K562 (cell line): Measurements from ENCODE around the gene TECPR2. TPM values are rescaled to one million over a fixed set of nuclear protein-coding genes. Genes with fewer than 3 reads are reported as not detected.

Experiments used
- ATAC-seq: fragments of 200-7000 bp; cut with Tn5 transposase; 3 replicates; pipeline ENCODE4 v1.9.1; 2020; ENCODE audit warnings: moderate library complexity
- BruUV-seq: library from RNA; stranded (reverse); fragments of 400-500 nt; replicated peaks from 2 replicates; lab custom pipeline; 2021; lab: Mats Ljungman, UMichigan
- CTCF ChIA-PET: fragments of 300-600 bp; formaldehyde crosslinking; extraction: SDS; loops from one replicate; lab custom pipeline; 2021; ENCODE audit warnings: low intra/inter-chr PET ratio; lab: Yijun Ruan, JAX
- POLR2A ChIA-PET: fragments of 300-600, 350-650 bp; sonication (Branson Sonifier 250); formaldehyde crosslinking; extraction: SDS; loops from one replicate; lab custom pipeline; 2021; ENCODE audit warnings: antibody characterized with exemption, inconsistent platforms; lab: Yijun Ruan, JAX
- DNase-seq, 4 experiments: peaks; one replicate each; pipeline versions ENCODE4 v3.0.0 to v3.0.0-alpha.2; 2011 to 2018; ENCODE audit warnings: low spot score in 3 of 4, mixed read lengths in 3 of 4; ENCODE audit errors: extremely low read depth in 1 of 4
- FAIRE-seq: peaks from 2 replicates; lab custom pipeline; 2011; peaks lifted over from hg19 to GRCh38; lab: Jason Lieb, UNC
- H2AFZ ChIP-seq: 2 replicates; pipeline ENCODE4 v1.6.0; 2011; ENCODE audit warnings: low read depth, low read length, control low read depth, inconsistent platforms
- H3K27ac ChIP-seq: fragments of 200-600 bp; 3 replicates; pipeline ENCODE4 v1.8.0; 2011; ENCODE audit warnings: low read depth, mild to moderate bottlenecking, control low read depth, inconsistent platforms, low read length, moderate library complexity, mixed read lengths; ENCODE audit errors: extremely low read depth
- H3K27me3 ChIP-seq, 2 experiments: fragments of 300-600 bp in 1 of 2; 2 replicates in 1 of 2; 3 replicates in 1 of 2; pipeline versions ENCODE4 v1.6.0 to v1.8.0; 2011; ENCODE audit warnings: inconsistent platforms in 2 of 2, low read length in 2 of 2, mild to moderate bottlenecking in 1 of 2, mixed read lengths in 1 of 2, moderate library complexity in 1 of 2; ENCODE audit not compliant: control insufficient read depth in 2 of 2, insufficient read depth in 2 of 2
- H3K36me3 ChIP-seq: fragments of 300-600 bp; 3 replicates; pipeline ENCODE4 v1.8.0; 2011; ENCODE audit warnings: mild to moderate bottlenecking, low read length, inconsistent platforms; ENCODE audit not compliant: control insufficient read depth, insufficient read depth
- H3K4me1 ChIP-seq, 2 experiments: fragments of 200-600 bp in 1 of 2; replicated peaks in 1 of 2; 2 replicates in 1 of 2; 3 replicates in 1 of 2; pipeline versions ENCODE4 v1.5.1 to v1.8.0; 2011; ENCODE audit warnings: inconsistent platforms in 2 of 2, low read length in 2 of 2, mild to moderate bottlenecking in 1 of 2, mixed read lengths in 1 of 2, moderate library complexity in 1 of 2; ENCODE audit not compliant: control insufficient read depth in 2 of 2, insufficient read depth in 2 of 2
- H3K4me2 ChIP-seq: 2 replicates; pipeline ENCODE4 v1.6.1; 2011; ENCODE audit warnings: low read length, control low read depth, inconsistent platforms, mixed read lengths; ENCODE audit not compliant: insufficient read depth
- H3K4me3 ChIP-seq: fragments of 200-600 bp; sonication (generic), shearing (Covaris generic); 2 replicates; pipeline ENCODE4 v1.5.1; 2016; ENCODE audit warnings: control low read depth, inconsistent platforms
- H3K79me2 ChIP-seq: fragments of 200-600 bp; 3 replicates; pipeline ENCODE4 v1.8.0; 2011; ENCODE audit warnings: low read length, inconsistent platforms; ENCODE audit not compliant: control insufficient read depth, insufficient read depth
- H3K9ac ChIP-seq, 2 experiments: 2 replicates each; pipeline versions ENCODE4 v1.6.0 to v1.6.1; 2011; ENCODE audit warnings: low read depth in 2 of 2, low read length in 2 of 2, control low read depth in 1 of 2, inconsistent platforms in 1 of 2, mild to moderate bottlenecking in 1 of 2, mixed read lengths in 1 of 2; ENCODE audit not compliant: insufficient read depth in 1 of 2
- H3K9me1 ChIP-seq: one replicate; pipeline ENCODE4 v1.6.0; 2011; ENCODE audit warnings: inconsistent platforms, mild to moderate bottlenecking, low read length, moderate library complexity; ENCODE audit not compliant: control insufficient read depth, insufficient read depth
- H3K9me3 ChIP-seq: replicated peaks from 2 replicates; pipeline ENCODE4 v1.5.1; 2011; ENCODE audit warnings: low read depth, low read length, inconsistent platforms; ENCODE audit not compliant: control insufficient read depth, insufficient read depth
- H4K20me1 ChIP-seq: replicated peaks from 2 replicates; pipeline ENCODE4 v1.6.1; 2011; ENCODE audit warnings: low read length, inconsistent platforms, mixed read lengths; ENCODE audit not compliant: control insufficient read depth, insufficient read depth
- BMI1 ChIP-seq: fragments of 150-350 bp; IDR thresholded peaks from 2 replicates; pipeline ENCODE4 v1.6.1; 2014; ENCODE audit warnings: low read length
- HMGN3 ChIP-seq: IDR thresholded peaks from 2 replicates; pipeline ENCODE4 v1.6.1; 2011; ENCODE audit warnings: borderline replicate concordance, low read depth, mild to moderate bottlenecking, mixed read lengths, low read length; ENCODE audit not compliant: insufficient read length; ENCODE audit errors: extremely low read depth
- MBD1 ChIP-seq: fragments of 250-450 bp; sonication (Bioruptor Pico); IDR thresholded peaks from 2 replicates; pipeline ENCODE4 v1.8.0; 2022; ENCODE audit warnings: inconsistent platforms
- REST ChIP-seq, 2 experiments: fragments of 450-650 bp; formaldehyde crosslinking in 1 of 2; IDR thresholded peaks; 2 replicates each; pipeline versions ENCODE4 v1.4.0 to v1.6.1; 2014 to 2020; ENCODE audit warnings: mild to moderate bottlenecking in 2 of 2, borderline replicate concordance in 1 of 2, low read depth in 1 of 2
- TCF7 ChIP-seq: sonication (generic); IDR thresholded peaks from 2 replicates; pipeline ENCODE4 v1.6.1; 2016; ENCODE audit warnings: antibody characterized with exemption, borderline replicate concordance
- ZNF184 ChIP-seq: sonication (generic); formaldehyde crosslinking; IDR thresholded peaks from 2 replicates; pipeline ENCODE4 v1.5.0; 2020; ENCODE audit warnings: missing genetic modification reagents
- WGBS: fragments of 100-300 bp; shearing (Covaris generic); methylation state at CpG from one replicate; pipeline ENCODE4 v1.1.6; 2016; ENCODE audit warnings: low coverage, mixed read lengths; ENCODE audit not compliant: insufficient coverage; ENCODE audit errors: missing lambda C conversion rate; 5-methylcytosine and 5-hydroxymethylcytosine counted together
- in situ Hi-C: fragments of 300-500 bp; cut with MboI; formaldehyde crosslinking; loops from 4 replicates; pipeline ENCODE4 v1.15.0; 2018; ENCODE audit warnings: inconsistent platforms, mixed read lengths
- intact Hi-C: fragments of 100-400 bp; cut with micrococcal nuclease; formaldehyde crosslinking; loops from 2 replicates; pipeline ENCODE4 v1.14.2; 2022
- polyA plus RNA-seq, 8 experiments: library from polyadenylated mRNA; depleted of rRNA in 4 of 8; stranded (reverse) in 5 of 8; unstranded in 3 of 8; fragments of >200 nt; fragmentation: Nextera tagmentation in 2 of 8; fragmentation: Illumina TruSeq in 1 of 8; extraction: Ambion mirVana in 2 of 8; extraction: Trizol in 1 of 8; gene quantifications; 2 replicates each; pipeline versions ENCODE4 v1.2.1 to v1.2.3, GENCODE V29; 2011 to 2014; ENCODE audit warnings: inconsistent platforms in 1 of 8, missing spikeins in 1 of 8
- total RNA-seq, 7 experiments: library from RNA; depleted of rRNA in 6 of 7; stranded (reverse); fragments of >200 nt in 6 of 7; fragmentation: Illumina TruSeq in 2 of 7; extraction: Trizol in 2 of 7; gene quantifications; 2 replicates each; pipeline versions ENCODE4 v1.2.1 to v1.2.3, GENCODE V29; 2011 to 2021; ENCODE audit warnings: low replicate concordance in 1 of 7

Gene TECPR2
- total and polyA plus RNA-seq, 9 of the 15 experiments (the other 6 are each of a cell fraction or from before 2014, with no cell fraction given): 0.04 to 3.0 (median 0.83) TPM

- no peak overlapping the region for H3K27ac ChIP-seq
- H3K9ac ChIP-seq: 0 out of 4 replicates have a peak overlapping the region, but pooled peaks of 1 of the 2 experiments have one; percentile 26
These were observed 161.1 kb downstream of the TECPR2 start for GRCh38 chr14:102523569-102524450.

More at GRCh38 chr14:102523569-102524450, 161.1 kb downstream of the TECPR2 start:
- H3K36me3 ChIP-seq: no peaks in the 10 kb centered on the region
- no peak overlapping the region for H2AFZ ChIP-seq
- TF ChIP-seq BMI1 (no peak), MBD1 (CRISPR knock-in tag) (no peak), REST (IDR thresholded peaks at IDR 0.05; ENCODE audit: borderline replicate concordance) (no peak), REST (CRISPR knock-in tag; IDR thresholded peaks at IDR 0.05; ENCODE audit: low read depth) (no peak), ZNF184 (CRISPR knock-in tag) (no peak), HMGN3 (no peak), TCF7 (no peak)
- in situ Hi-C loops (loop anchor here (25.0 kb wide), 1 partner anchor 388 kb away; the partner anchor contains the start of gene AMN), intact Hi-C loops (loop anchor here (2.0 to 10.0 kb wide), 4 partner anchors 69 to 395 kb away; partner anchors contain the start of genes RCOR1 and TRAF3)
- POLR2A ChIA-PET: interaction anchor here (0.8 to 1.3 kb wide), 3 partner anchors 8 to 146 kb away, joined by 4 to 6 read pairs (median 5); no protein-coding TSS in a partner anchor
- H3K9me3 ChIP-seq: no peaks in the 10 kb centered on the region; the same call in 1 of the 2 replicates
- CTCF ChIA-PET: interaction anchor here (0.6 to 1.2 kb wide), 2 partner anchors 70 to 139 kb away, joined by 3 read pairs; no protein-coding TSS in a partner anchor
- no peak overlapping the region for H3K4me2 ChIP-seq
- 69% methylated on average over 29 of the region's 34 CpGs for WGBS
- FAIRE-seq: no peak
- ATAC-seq: no peak
- H3K79me2 ChIP-seq: no peaks in the 10 kb centered on the region; the same call in 2 of the 3 replicates
- DNase-seq: no peak
- no TSS peak for BruUV-seq
- no peaks in the 10 kb centered on the region for H3K27me3 ChIP-seq
- H4K20me1 ChIP-seq: no peaks in the 10 kb centered on the region
- H3K9me1 ChIP-seq: no peaks in the 10 kb centered on the region
- peaks cover 12 to 37% of the 10 kb centered on the region in 2 experiments; a peak in 4 of 5 replicates for H3K4me1 ChIP-seq
- H3K4me3 ChIP-seq: no peak overlapping the region
